ENCODE measurements around the gene ROBO1.

- TF ChIP-seq, protein P1, sequence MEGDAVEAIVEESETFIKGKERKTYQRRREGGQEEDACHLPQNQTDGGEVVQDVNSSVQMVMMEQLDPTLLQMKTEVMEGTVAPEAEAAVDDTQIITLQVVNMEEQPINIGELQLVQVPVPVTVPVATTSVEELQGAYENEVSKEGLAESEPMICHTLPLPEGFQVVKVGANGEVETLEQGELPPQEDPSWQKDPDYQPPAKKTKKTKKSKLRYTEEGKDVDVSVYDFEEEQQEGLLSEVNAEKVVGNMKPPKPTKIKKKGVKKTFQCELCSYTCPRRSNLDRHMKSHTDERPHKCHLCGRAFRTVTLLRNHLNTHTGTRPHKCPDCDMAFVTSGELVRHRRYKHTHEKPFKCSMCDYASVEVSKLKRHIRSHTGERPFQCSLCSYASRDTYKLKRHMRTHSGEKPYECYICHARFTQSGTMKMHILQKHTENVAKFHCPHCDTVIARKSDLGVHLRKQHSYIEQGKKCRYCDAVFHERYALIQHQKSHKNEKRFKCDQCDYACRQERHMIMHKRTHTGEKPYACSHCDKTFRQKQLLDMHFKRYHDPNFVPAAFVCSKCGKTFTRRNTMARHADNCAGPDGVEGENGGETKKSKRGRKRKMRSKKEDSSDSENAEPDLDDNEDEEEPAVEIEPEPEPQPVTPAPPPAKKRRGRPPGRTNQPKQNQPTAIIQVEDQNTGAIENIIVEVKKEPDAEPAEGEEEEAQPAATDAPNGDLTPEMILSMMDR (IDR thresholded peaks at IDR 0.05), result no peak
- TF ChIP-seq EZH2 (IDR thresholded peaks at IDR 0.05; ENCODE audit: borderline replicate concordance, insufficient read depth, low read depth, low read length, poor library complexity, severe bottlenecking), result no peak
Observed at GRCh38 chr3:78917536-78917935, 850.3 kb downstream of the ROBO1 start.

All from B cell (primary cell).